ENCODE results near the gene TMEM135.
"Not testable (repeated sequence)": the region's sequence is repeated elsewhere in the genome, so short reads cannot be mapped to it uniquely, and the experiment has no call there.

TMEM135 gene

GRCh38 chr11:87092159-87092558 lies 54.4 kb downstream of the TMEM135 start:
- Histone ChIP-seq H3K9me3 (ENCODE audit: control insufficient read depth, low read depth, low read length) (peaks cover 7% of the 10 kb centered on the region), H3K27me3 (ENCODE audit: control insufficient read depth, insufficient read depth, low read length) (no peaks in the 10 kb centered on the region), H3K27ac (ENCODE audit: low read length) (no peak overlapping the region), H3K9ac (ENCODE audit: low read length) (no peak overlapping the region), H3K4me3 (ENCODE audit: low read length) (no peak overlapping the region), H3K4me1 (ENCODE audit: control insufficient read depth, low read depth, low read length) (no peaks in the 10 kb centered on the region), H3K36me3 (ENCODE audit: control insufficient read depth, low read depth, low read length) (no peaks in the 10 kb centered on the region)

DNA sequence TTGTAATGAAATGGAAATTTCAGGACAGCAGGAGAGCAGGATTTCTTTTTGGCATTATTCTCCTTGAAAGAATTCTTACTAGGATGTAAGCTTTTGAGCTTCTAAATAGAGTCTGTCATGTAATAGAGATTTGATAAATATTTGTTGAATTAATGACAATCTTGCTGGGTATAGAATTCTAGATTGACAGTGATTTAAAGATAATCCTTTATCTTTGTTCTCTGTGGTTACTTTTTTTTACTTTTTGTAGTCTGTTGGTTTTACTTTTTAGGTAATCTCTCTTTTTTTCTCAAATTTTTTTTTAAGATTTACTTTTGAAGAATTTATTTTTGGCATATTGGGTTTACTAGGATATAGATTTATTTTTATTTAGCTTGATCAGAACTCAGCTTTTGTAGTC lies 54.8 kb downstream of the TMEM135 start:
- Histone ChIP-seq H3K9ac (ENCODE audit: low read length) (no peak overlapping the region), H3K27me3 (ENCODE audit: control insufficient read depth, insufficient read depth, low read length) (no peaks in the 10 kb centered on the region), H3K4me1 (ENCODE audit: control insufficient read depth, low read depth, low read length) (peaks cover under 1% of the 10 kb centered on the region), H3K27ac (ENCODE audit: low read length) (no peak overlapping the region), H3K36me3 (ENCODE audit: control insufficient read depth, low read depth, low read length) (no peaks in the 10 kb centered on the region), H3K9me3 (ENCODE audit: control insufficient read depth, low read depth, low read length) (peaks cover 2% of the 10 kb centered on the region), H3K4me3 (ENCODE audit: low read length) (no peak overlapping the region)

- H3K9ac ChIP-seq (ENCODE audit: low read length): no peak overlapping the region
- H3K27me3 ChIP-seq (ENCODE audit: control insufficient read depth, insufficient read depth, low read length): no peaks in the 10 kb centered on the region
- H3K27ac ChIP-seq (ENCODE audit: low read length): no peak overlapping the region
- H3K4me3 ChIP-seq (ENCODE audit: low read length): no peak overlapping the region
- H3K9me3 ChIP-seq (ENCODE audit: control insufficient read depth, low read depth, low read length): peaks cover 2% of the 10 kb centered on the region
- H3K36me3 ChIP-seq (ENCODE audit: control insufficient read depth, low read depth, low read length): no peaks in the 10 kb centered on the region
- H3K4me1 ChIP-seq (ENCODE audit: control insufficient read depth, low read depth, low read length): peaks cover 3% of the 10 kb centered on the region
These were observed 59.8 kb downstream of the TMEM135 start for GRCh38 chr11:87097582-87097981.

- Histone ChIP-seq H3K36me3 (ENCODE audit: control insufficient read depth, low read depth, low read length) (no peaks in the 10 kb centered on the region), H3K27ac (ENCODE audit: low read length) (no peak overlapping the region), H3K4me1 (ENCODE audit: control insufficient read depth, low read depth, low read length) (peaks cover 3% of the 10 kb centered on the region), H3K9me3 (ENCODE audit: control insufficient read depth, low read depth, low read length) (no peaks in the 10 kb centered on the region), H3K9ac (ENCODE audit: low read length) (no peak overlapping the region), H3K4me3 (ENCODE audit: low read length) (no peak overlapping the region), H3K27me3 (ENCODE audit: control insufficient read depth, insufficient read depth, low read length) (no peaks in the 10 kb centered on the region)
These were observed 64.3 kb downstream of the TMEM135 start for GRCh38 chr11:87101956-87102580.

DNA sequence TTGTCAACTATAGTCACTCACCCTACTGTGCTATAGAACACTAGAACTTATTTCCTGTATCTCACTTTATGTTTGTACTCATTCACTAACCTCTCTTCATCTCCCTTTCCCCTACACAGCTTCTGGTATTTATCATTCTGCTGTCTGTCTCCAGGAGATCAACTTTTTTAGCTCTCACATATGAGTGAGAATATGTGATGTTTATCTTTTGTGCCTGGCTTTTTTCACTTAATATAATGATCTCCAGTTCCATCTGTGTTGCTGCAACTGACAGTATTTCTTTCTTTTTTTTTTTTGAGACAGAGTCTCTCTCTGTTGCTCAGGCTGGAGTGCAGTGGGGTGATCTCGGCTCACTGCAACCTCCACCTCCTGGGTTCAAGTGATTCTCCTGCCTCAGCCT lies 68.1 kb downstream of the TMEM135 start:
- H3K27me3 ChIP-seq (ENCODE audit: control insufficient read depth, insufficient read depth, low read length); H3K27ac ChIP-seq (ENCODE audit: low read length); H3K4me1 ChIP-seq (ENCODE audit: control insufficient read depth, low read depth, low read length); H3K4me3 ChIP-seq (ENCODE audit: low read length); H3K9me3 ChIP-seq (ENCODE audit: control insufficient read depth, low read depth, low read length); H3K36me3 ChIP-seq (ENCODE audit: control insufficient read depth, low read depth, low read length); H3K9ac ChIP-seq (ENCODE audit: low read length): not testable (repeated sequence)

DNA sequence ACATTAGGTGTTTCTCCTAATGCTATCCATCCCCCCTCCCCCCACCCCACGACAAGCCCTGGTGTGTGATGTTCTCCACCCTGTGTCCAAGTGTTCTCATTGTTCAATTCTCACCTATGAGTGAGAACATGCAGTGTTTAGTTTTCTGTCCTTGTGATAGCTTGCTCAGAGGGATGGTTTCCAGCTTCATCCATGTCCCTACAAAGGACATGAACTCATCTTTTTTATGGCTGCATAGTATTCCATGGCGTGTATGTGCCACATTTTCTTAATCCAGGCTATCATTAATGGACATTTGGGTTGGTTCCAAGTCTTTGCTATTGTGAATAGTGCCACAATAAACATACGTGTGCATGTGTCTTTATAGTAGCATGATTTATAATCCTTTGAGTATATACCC lies 69.6 kb downstream of the TMEM135 start:
- not testable (repeated sequence) for H3K27ac ChIP-seq (ENCODE audit: low read length); H3K27me3 ChIP-seq (ENCODE audit: control insufficient read depth, insufficient read depth, low read length); H3K4me1 ChIP-seq (ENCODE audit: control insufficient read depth, low read depth, low read length); H3K36me3 ChIP-seq (ENCODE audit: control insufficient read depth, low read depth, low read length); H3K9me3 ChIP-seq (ENCODE audit: control insufficient read depth, low read depth, low read length); H3K9ac ChIP-seq (ENCODE audit: low read length); H3K4me3 ChIP-seq (ENCODE audit: low read length)

DNA sequence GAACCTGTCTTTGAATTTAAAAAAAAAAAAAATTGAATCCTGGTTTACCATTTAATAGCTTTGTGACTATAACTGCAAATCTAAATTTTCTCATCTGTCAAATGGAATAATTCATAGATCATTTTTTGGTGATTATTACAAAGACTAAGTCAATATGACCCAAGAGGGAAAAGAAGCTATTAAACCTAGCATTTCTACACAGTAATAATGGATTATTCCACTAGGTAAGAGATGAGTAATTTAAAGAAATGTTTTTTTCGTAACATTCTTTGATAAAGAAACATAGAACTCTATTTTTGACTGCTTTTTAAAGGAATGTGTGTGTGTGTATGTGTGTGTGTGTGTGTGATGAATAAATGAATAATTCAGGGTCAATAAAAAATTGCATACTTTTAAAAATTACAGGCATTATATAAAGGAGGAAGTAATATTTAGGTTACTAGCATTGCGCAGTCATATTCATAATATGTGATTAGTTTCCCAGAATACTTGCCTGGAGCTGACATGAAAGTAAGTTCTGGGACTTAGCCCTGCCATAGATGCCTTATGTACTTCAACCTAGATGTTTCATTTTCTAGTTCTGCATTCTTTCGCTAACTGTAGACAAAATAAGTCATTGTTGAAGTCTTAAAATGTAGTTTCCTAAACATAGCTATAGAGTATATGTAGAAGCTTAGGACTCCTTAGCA lies 72.9 kb downstream of the TMEM135 start:
- H3K4me1 ChIP-seq (ENCODE audit: control insufficient read depth, low read depth, low read length): no peaks in the 10 kb centered on the region
- no peak overlapping the region for H3K9ac ChIP-seq (ENCODE audit: low read length)
- H3K27me3 ChIP-seq (ENCODE audit: control insufficient read depth, insufficient read depth, low read length): no peaks in the 10 kb centered on the region
- H3K27ac ChIP-seq (ENCODE audit: low read length): no peak overlapping the region
- no peaks in the 10 kb centered on the region for H3K9me3 ChIP-seq (ENCODE audit: control insufficient read depth, low read depth, low read length)
- H3K36me3 ChIP-seq (ENCODE audit: control insufficient read depth, low read depth, low read length): no peaks in the 10 kb centered on the region
- no peak overlapping the region for H3K4me3 ChIP-seq (ENCODE audit: low read length)

DNA sequence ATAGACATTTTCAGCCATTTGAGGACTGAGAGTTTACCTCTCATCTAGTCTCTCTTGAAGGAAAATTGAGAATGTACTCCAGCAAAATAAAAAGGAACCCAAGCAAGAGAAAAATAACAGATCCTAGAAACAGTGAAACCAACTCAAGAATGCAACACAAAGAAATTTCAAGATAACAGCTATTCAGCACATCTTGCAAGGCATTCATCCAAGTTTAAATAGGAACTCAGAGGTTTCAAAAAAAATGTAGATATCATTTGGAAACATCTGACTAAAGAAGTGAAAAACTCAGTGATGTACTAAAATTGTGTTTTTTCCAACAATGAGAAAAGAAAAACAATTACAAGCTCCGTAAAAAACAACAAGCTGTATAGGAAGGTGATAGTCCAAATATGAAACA lies 76.4 kb downstream of the TMEM135 start:
- no peak overlapping the region for H3K9ac ChIP-seq (ENCODE audit: low read length)
- H3K9me3 ChIP-seq (ENCODE audit: control insufficient read depth, low read depth, low read length): no peaks in the 10 kb centered on the region
- no peaks in the 10 kb centered on the region for H3K4me1 ChIP-seq (ENCODE audit: control insufficient read depth, low read depth, low read length)
- H3K4me3 ChIP-seq (ENCODE audit: low read length): no peak overlapping the region
- no peak overlapping the region for H3K27ac ChIP-seq (ENCODE audit: low read length)
- H3K27me3 ChIP-seq (ENCODE audit: control insufficient read depth, insufficient read depth, low read length): no peaks in the 10 kb centered on the region
- H3K36me3 ChIP-seq (ENCODE audit: control insufficient read depth, low read depth, low read length): no peaks in the 10 kb centered on the region

GRCh38 chr11:87116185-87116584 lies 78.5 kb downstream of the TMEM135 start:
- H3K9ac ChIP-seq (ENCODE audit: low read length): no peak overlapping the region
- H3K27me3 ChIP-seq (ENCODE audit: control insufficient read depth, insufficient read depth, low read length): no peaks in the 10 kb centered on the region
- no peaks in the 10 kb centered on the region for H3K9me3 ChIP-seq (ENCODE audit: control insufficient read depth, low read depth, low read length)
- H3K36me3 ChIP-seq (ENCODE audit: control insufficient read depth, low read depth, low read length): no peaks in the 10 kb centered on the region
- no peak overlapping the region for H3K4me3 ChIP-seq (ENCODE audit: low read length)
- no peaks in the 10 kb centered on the region for H3K4me1 ChIP-seq (ENCODE audit: control insufficient read depth, low read depth, low read length)
- H3K27ac ChIP-seq (ENCODE audit: low read length): no peak overlapping the region

- Histone ChIP-seq H3K36me3 (ENCODE audit: control insufficient read depth, low read depth, low read length) (no peaks in the 10 kb centered on the region), H3K4me3 (ENCODE audit: low read length) (no peak overlapping the region), H3K9me3 (ENCODE audit: control insufficient read depth, low read depth, low read length) (no peaks in the 10 kb centered on the region), H3K4me1 (ENCODE audit: control insufficient read depth, low read depth, low read length) (no peaks in the 10 kb centered on the region), H3K27me3 (ENCODE audit: control insufficient read depth, insufficient read depth, low read length) (no peaks in the 10 kb centered on the region), H3K9ac (ENCODE audit: low read length) (no peak overlapping the region), H3K27ac (ENCODE audit: low read length) (no peak overlapping the region)
These were observed 83.2 kb downstream of the TMEM135 start for GRCh38 chr11:87120937-87121336.

GRCh38 chr11:87122852-87123251 lies 85.1 kb downstream of the TMEM135 start:
- Histone ChIP-seq H3K4me3 (ENCODE audit: low read length) (no peak overlapping the region), H3K4me1 (ENCODE audit: control insufficient read depth, low read depth, low read length) (no peaks in the 10 kb centered on the region), H3K27me3 (ENCODE audit: control insufficient read depth, insufficient read depth, low read length) (no peaks in the 10 kb centered on the region), H3K9ac (ENCODE audit: low read length) (no peak overlapping the region), H3K36me3 (ENCODE audit: control insufficient read depth, low read depth, low read length) (no peaks in the 10 kb centered on the region), H3K9me3 (ENCODE audit: control insufficient read depth, low read depth, low read length) (no peaks in the 10 kb centered on the region), H3K27ac (ENCODE audit: low read length) (no peak overlapping the region)

GRCh38 chr11:87125257-87125656 lies 87.5 kb downstream of the TMEM135 start:
- H3K27ac ChIP-seq (ENCODE audit: low read length): no peak overlapping the region
- no peaks in the 10 kb centered on the region for H3K36me3 ChIP-seq (ENCODE audit: control insufficient read depth, low read depth, low read length)
- H3K9ac ChIP-seq (ENCODE audit: low read length): no peak overlapping the region
- H3K27me3 ChIP-seq (ENCODE audit: control insufficient read depth, insufficient read depth, low read length): no peaks in the 10 kb centered on the region
- no peak overlapping the region for H3K4me3 ChIP-seq (ENCODE audit: low read length)
- H3K9me3 ChIP-seq (ENCODE audit: control insufficient read depth, low read depth, low read length): no peaks in the 10 kb centered on the region
- no peaks in the 10 kb centered on the region for H3K4me1 ChIP-seq (ENCODE audit: control insufficient read depth, low read depth, low read length)

Measured in iPS-18a (cell line).